H1 (cell line): Measurements from ENCODE around the gene OR1J4.

ENCODE experiments used
- EZH2 ChIP-seq: fragments of 200-600 bp; sonication (generic); IDR thresholded peaks from 2 replicates; pipeline ENCODE4 v1.7.1; 2012; ENCODE audit warnings: low read depth, mild to moderate bottlenecking, moderate library complexity, low read length, inconsistent platforms; ENCODE audit not compliant: severe bottlenecking
- GTF2F1 ChIP-seq: IDR thresholded peaks from 2 replicates; pipeline ENCODE4 v1.6.1; 2012; ENCODE audit warnings: low read depth, low read length, improper control_type of control experiment, borderline replicate concordance
- SP1 ChIP-seq: IDR thresholded peaks from 2 replicates; pipeline ENCODE4 v1.6.1; 2011; ENCODE audit warnings: low read depth, low read length
- TF ChIP-seq, protein P1 (sequence below), 3 experiments: IDR thresholded peaks; 1 replicate in 2 of 3; 2 replicates in 1 of 3; pipeline versions ENCODE4 v1.5.1 to v1.6.1; 2011; ENCODE audit warnings: low read length in 3 of 3, mild to moderate bottlenecking in 3 of 3, inconsistent platforms in 2 of 3, low read depth in 1 of 3, moderate library complexity in 1 of 3; ENCODE audit not compliant: insufficient read depth in 1 of 3; ENCODE audit errors: control extremely low read depth in 1 of 3

DNA sequence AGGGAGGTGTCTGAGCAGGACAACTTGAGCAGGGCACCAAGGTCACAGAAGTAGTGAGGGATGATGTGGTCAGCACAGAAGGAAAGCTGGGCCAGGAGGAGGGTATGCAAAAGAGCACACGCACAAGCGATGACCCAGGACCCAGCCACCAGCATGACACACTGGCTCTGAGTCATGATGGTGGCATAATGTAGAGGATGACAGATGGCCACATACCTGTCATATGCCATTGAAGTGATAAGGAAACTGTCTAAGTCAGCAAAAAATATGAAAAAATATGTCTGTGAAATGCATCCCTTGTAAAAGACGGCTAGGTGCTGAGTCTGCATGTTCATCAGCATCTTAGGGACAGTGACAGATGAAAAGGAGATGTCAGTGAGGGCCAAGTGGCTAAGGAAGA is 41.6 kb upstream of the OR1J4 start:
- no peak for TF ChIP-seq EZH2
- TF ChIP-seq GTF2F1 = no peak
- TF ChIP-seq, protein P1, sequence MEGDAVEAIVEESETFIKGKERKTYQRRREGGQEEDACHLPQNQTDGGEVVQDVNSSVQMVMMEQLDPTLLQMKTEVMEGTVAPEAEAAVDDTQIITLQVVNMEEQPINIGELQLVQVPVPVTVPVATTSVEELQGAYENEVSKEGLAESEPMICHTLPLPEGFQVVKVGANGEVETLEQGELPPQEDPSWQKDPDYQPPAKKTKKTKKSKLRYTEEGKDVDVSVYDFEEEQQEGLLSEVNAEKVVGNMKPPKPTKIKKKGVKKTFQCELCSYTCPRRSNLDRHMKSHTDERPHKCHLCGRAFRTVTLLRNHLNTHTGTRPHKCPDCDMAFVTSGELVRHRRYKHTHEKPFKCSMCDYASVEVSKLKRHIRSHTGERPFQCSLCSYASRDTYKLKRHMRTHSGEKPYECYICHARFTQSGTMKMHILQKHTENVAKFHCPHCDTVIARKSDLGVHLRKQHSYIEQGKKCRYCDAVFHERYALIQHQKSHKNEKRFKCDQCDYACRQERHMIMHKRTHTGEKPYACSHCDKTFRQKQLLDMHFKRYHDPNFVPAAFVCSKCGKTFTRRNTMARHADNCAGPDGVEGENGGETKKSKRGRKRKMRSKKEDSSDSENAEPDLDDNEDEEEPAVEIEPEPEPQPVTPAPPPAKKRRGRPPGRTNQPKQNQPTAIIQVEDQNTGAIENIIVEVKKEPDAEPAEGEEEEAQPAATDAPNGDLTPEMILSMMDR (IDR thresholded peaks at IDR 0.05; ENCODE audit: control extremely low read depth in 1 of 3, insufficient read depth in 1 of 3, low read depth in 1 of 3, low read length in 3 of 3) = no peak
- no peak for TF ChIP-seq SP1
